IMR-90 (cell line): ENCODE measurements around the gene IER5. TPM values are rescaled to one million over a fixed set of nuclear protein-coding genes. Genes with fewer than 3 reads are reported as not detected.

ENCODE experiments used
- ATAC-seq: fragments of 200-7000 bp; cut with Tn5 transposase; 2 replicates; pipeline ENCODE4 v1.9.1; 2020; ENCODE audit warnings: low read depth, mild to moderate bottlenecking, moderate library complexity
- BruUV-seq: library from RNA; stranded (reverse); fragments of 400-500 nt; replicated peaks from 2 replicates; lab custom pipeline; 2021; lab: Mats Ljungman, UMichigan
- CTCF ChIA-PET: fragments of 300-600 bp; formaldehyde crosslinking; extraction: SDS; loops from one replicate; lab custom pipeline; 2021; ENCODE audit warnings: antibody characterized with exemption; lab: Yijun Ruan, JAX
- POLR2A ChIA-PET: fragments of 300-600 bp; sonication (Branson Sonifier 250); formaldehyde crosslinking; loops from one replicate; lab custom pipeline; 2022; ENCODE audit warnings: antibody characterized with exemption; ENCODE audit not compliant: unreplicated experiment; lab: Charles Lee
- DNase-seq: peaks from one replicate; pipeline ENCODE4 v3.0.0; 2013
- H2AFZ ChIP-seq: replicated peaks from 2 replicates; pipeline ENCODE3; 2013; ENCODE audit warnings: low read length, mild to moderate bottlenecking; ENCODE audit not compliant: poor library complexity
- H2AK5ac ChIP-seq: 2 replicates; pipeline ENCODE4 v1.6.1; 2013; ENCODE audit warnings: low read depth, low read length, inconsistent platforms
- H2AK9ac ChIP-seq: replicated peaks from 2 replicates; pipeline ENCODE3; 2013; ENCODE audit warnings: mild to moderate bottlenecking, low read depth, low read length, moderate library complexity; ENCODE audit not compliant: poor library complexity
- H2BK120ac ChIP-seq: 2 replicates; pipeline ENCODE4 v1.6.1; 2013; ENCODE audit warnings: low read depth, low read length, inconsistent platforms
- H2BK15ac ChIP-seq: 3 replicates; pipeline ENCODE4 v1.6.1; 2013; ENCODE audit warnings: low read depth, low read length, inconsistent platforms
- H2BK20ac ChIP-seq: 2 replicates; pipeline ENCODE4 v1.6.1; 2013; ENCODE audit warnings: low read depth, mild to moderate bottlenecking, inconsistent platforms, low read length, moderate library complexity
- H2BK5ac ChIP-seq: 2 replicates; pipeline ENCODE4 v1.6.1; 2013; ENCODE audit warnings: mild to moderate bottlenecking, low read depth, low read length, inconsistent platforms; ENCODE audit not compliant: poor library complexity, severe bottlenecking
- H3K14ac ChIP-seq: replicated peaks from 2 replicates; pipeline ENCODE4 v1.6.1; 2013; ENCODE audit warnings: low read depth, low read length, inconsistent platforms
- H3K18ac ChIP-seq: 2 replicates; pipeline ENCODE4 v1.6.1; 2013; ENCODE audit warnings: low read depth, low read length, control low read depth
- H3K23ac ChIP-seq: 2 replicates; pipeline ENCODE4 v1.6.1; 2013; ENCODE audit warnings: low read depth, low read length, inconsistent platforms
- H3K27ac ChIP-seq: 2 replicates; pipeline ENCODE4 v1.5.1; 2013; ENCODE audit warnings: mild to moderate bottlenecking, control low read depth, low read length; ENCODE audit not compliant: insufficient read depth
- H3K27me3 ChIP-seq: 2 replicates; pipeline ENCODE4 v1.6.1; 2013; ENCODE audit warnings: low read length; ENCODE audit not compliant: control insufficient read depth, insufficient read depth
- H3K36me3 ChIP-seq: 2 replicates; pipeline ENCODE4 v1.6.1; 2013; ENCODE audit warnings: low read length, mixed read lengths; ENCODE audit not compliant: control insufficient read depth, insufficient read depth
- H3K4ac ChIP-seq: 2 replicates; pipeline ENCODE4 v1.6.1; 2013; ENCODE audit warnings: low read depth, low read length, inconsistent platforms
- H3K4me1 ChIP-seq: 2 replicates; pipeline ENCODE4 v1.6.1; 2013; ENCODE audit warnings: low read length, mixed read lengths; ENCODE audit not compliant: control insufficient read depth, insufficient read depth
- H3K4me2 ChIP-seq: 2 replicates; pipeline ENCODE4 v1.6.1; 2013; ENCODE audit warnings: low read depth, mild to moderate bottlenecking, control low read depth, low read length, moderate library complexity
- H3K4me3 ChIP-seq: 2 replicates; pipeline ENCODE4 v1.5.1; 2013; ENCODE audit warnings: low read depth, mild to moderate bottlenecking, control low read depth, low read length, moderate library complexity; ENCODE audit not compliant: insufficient read depth
- H3K56ac ChIP-seq: 2 replicates; pipeline ENCODE4 v1.6.1; 2013; ENCODE audit warnings: low read length, inconsistent platforms; ENCODE audit not compliant: insufficient read depth; ENCODE audit errors: extremely low read depth
- H3K79me1 ChIP-seq, 2 experiments: 2 replicates each; pipeline ENCODE4 v1.6.1; 2013; ENCODE audit warnings: low read length in 2 of 2, inconsistent platforms in 1 of 2, low read depth in 1 of 2
- H3K9ac ChIP-seq: 2 replicates; pipeline ENCODE4 v1.6.1; 2013; ENCODE audit warnings: low read depth, low read length, control low read depth
- H3K9me1 ChIP-seq: 2 replicates; pipeline ENCODE4 v1.6.1; 2013; ENCODE audit warnings: low read length, inconsistent platforms; ENCODE audit not compliant: insufficient read depth
- H3K9me3 ChIP-seq: 2 replicates; pipeline ENCODE4 v1.6.1; 2013; ENCODE audit warnings: low read length; ENCODE audit not compliant: control insufficient read depth, insufficient read depth
- H4K20me1 ChIP-seq: 2 replicates; pipeline ENCODE4 v1.6.1; 2013; ENCODE audit warnings: low read length, inconsistent platforms; ENCODE audit not compliant: insufficient read depth
- H4K5ac ChIP-seq: 2 replicates; pipeline ENCODE4 v1.6.1; 2013; ENCODE audit warnings: mild to moderate bottlenecking, low read depth, low read length, control low read depth
- H4K8ac ChIP-seq, 2 experiments: 2 replicates each; pipeline ENCODE4 v1.6.1; 2013; ENCODE audit warnings: low read depth in 2 of 2, low read length in 2 of 2, control low read depth in 1 of 2, inconsistent platforms in 1 of 2
- H4K91ac ChIP-seq: 2 replicates; pipeline ENCODE4 v1.6.1; 2013; ENCODE audit warnings: low read depth, low read length, inconsistent platforms; ENCODE audit not compliant: insufficient read depth
- FOS ChIP-seq: fragments of 150-350 bp; IDR thresholded peaks from 2 replicates; pipeline ENCODE4 v1.6.1; 2016; ENCODE audit warnings: low read depth, low read length
- POLR2A ChIP-seq: IDR thresholded peaks from 2 replicates; pipeline ENCODE4 v1.6.1; 2012; ENCODE audit warnings: mild to moderate bottlenecking, low read depth, low read length
- WGBS, 2 experiments: methylation state at CpG; one replicate each; pipeline versions ENCODE4 v1.1.5 to v1.1.7; 2013; ENCODE audit warnings: missing lambda C conversion rate in 2 of 2; ENCODE audit not compliant: insufficient read length in 1 of 2; ENCODE audit errors: extremely low coverage in 2 of 2; 5-methylcytosine and 5-hydroxymethylcytosine counted together
- dilution Hi-C: fragments of 300-500 bp; cut with HindIII; formaldehyde crosslinking; loops from one replicate; pipeline ENCODE4 v1.14.3; 2018; ENCODE audit warnings: low sequenced_read_pairs; ENCODE audit not compliant: unreplicated experiment
- in situ Hi-C: fragments of 300-500 bp; cut with MboI; formaldehyde crosslinking; loops from 3 replicates; pipeline ENCODE4 v1.14.3; 2019; ENCODE audit warnings: low sequenced_read_pairs, inconsistent platforms, mixed read lengths
- intact Hi-C: fragments of 100-400 bp; cut with micrococcal nuclease; formaldehyde crosslinking; loops from 2 replicates; pipeline ENCODE4 v1.10.0; 2022
- polyA plus RNA-seq, 3 experiments: library from polyadenylated mRNA; depleted of rRNA; stranded (reverse); fragments of >200 nt; gene quantifications; 2 replicates each; pipeline ENCODE4 v1.2.3, GENCODE V29; 2012; ENCODE audit warnings: low replicate concordance in 1 of 3
- total RNA-seq: library from RNA; depleted of rRNA; stranded (reverse); fragments of >200 nt; gene quantifications from 2 replicates; pipeline ENCODE4 v1.2.3, GENCODE V29; 2012

Gene IER5
- total and polyA plus RNA-seq, 2 of the 4 experiments (the other 2 are of a cell fraction) = 15.8 to 27.1 TPM

GRCh38 chr1:181077576-181078242 is 10.8 kb upstream of the IER5 start:
- H2AK9ac ChIP-seq = peak overlapping the region; percentile 89
- peaks cover 0 to 7% of the 10 kb centered on the region in 2 experiments; a peak in 2 of 4 replicates for H3K79me1 ChIP-seq
- H2BK5ac ChIP-seq = peak overlapping the region; percentile 95
- peak overlapping the region; percentile 95 for H3K23ac ChIP-seq
- H3K27ac ChIP-seq = peak overlapping the region; percentile 76
- H3K4ac ChIP-seq = peak overlapping the region; percentile 99
- TF ChIP-seq POLR2A (no peak), FOS (peak; percentile 19; the same call in 1 of the 2 replicates)
- H3K9me3 ChIP-seq = no peaks in the 10 kb centered on the region
- H3K56ac ChIP-seq = peak overlapping the region; percentile 95
- ATAC-seq = peak; percentile 57
- peak; percentile 61 for DNase-seq
- peak overlapping the region; percentile 81 for H3K18ac ChIP-seq
- ChIA-PET POLR2A (no interaction called here), CTCF (interaction anchor here (2.3 kb wide), 1 partner anchor 65 kb away, joined by 8 read pairs; no protein-coding TSS in a partner anchor)
- H3K14ac ChIP-seq = peak overlapping the region; percentile 98
- H3K27me3 ChIP-seq = no peaks in the 10 kb centered on the region
- peak overlapping the region; percentile 72 for H4K5ac ChIP-seq
- H3K4me3 ChIP-seq = no peak overlapping the region
- peak overlapping the region; percentile 80 for H2AFZ ChIP-seq
- H4K20me1 ChIP-seq = no peaks in the 10 kb centered on the region
- peak overlapping the region; percentile 34 for H3K4me2 ChIP-seq
- H3K36me3 ChIP-seq = no peaks in the 10 kb centered on the region
- peak overlapping the region; percentile 93 for H2AK5ac ChIP-seq
- in situ Hi-C loops (no loop called here), intact Hi-C loops (no loop called here), dilution Hi-C loops (no loop called here)
- H2BK15ac ChIP-seq = peak overlapping the region; percentile 88
- peak overlapping the region; percentile 99 for H2BK20ac ChIP-seq
- peak overlapping the region; percentile 98 for H4K91ac ChIP-seq
- no TSS peak for BruUV-seq
- peaks cover 10% of the 10 kb centered on the region for H3K9me1 ChIP-seq
- H2BK120ac ChIP-seq = peak overlapping the region; percentile 99
- peak overlapping the region; percentile 31; the same call in 1 of the 2 replicates for H3K9ac ChIP-seq
- WGBS, 2 experiments = no CpG with 5 or more reads among the region's 7 CpGs
- peak overlapping the region; percentile 75 to 98 for H4K8ac ChIP-seq
- peaks cover 12% of the 10 kb centered on the region for H3K4me1 ChIP-seq
